ENCODE data around the gene SDCCAG8.

DNA sequence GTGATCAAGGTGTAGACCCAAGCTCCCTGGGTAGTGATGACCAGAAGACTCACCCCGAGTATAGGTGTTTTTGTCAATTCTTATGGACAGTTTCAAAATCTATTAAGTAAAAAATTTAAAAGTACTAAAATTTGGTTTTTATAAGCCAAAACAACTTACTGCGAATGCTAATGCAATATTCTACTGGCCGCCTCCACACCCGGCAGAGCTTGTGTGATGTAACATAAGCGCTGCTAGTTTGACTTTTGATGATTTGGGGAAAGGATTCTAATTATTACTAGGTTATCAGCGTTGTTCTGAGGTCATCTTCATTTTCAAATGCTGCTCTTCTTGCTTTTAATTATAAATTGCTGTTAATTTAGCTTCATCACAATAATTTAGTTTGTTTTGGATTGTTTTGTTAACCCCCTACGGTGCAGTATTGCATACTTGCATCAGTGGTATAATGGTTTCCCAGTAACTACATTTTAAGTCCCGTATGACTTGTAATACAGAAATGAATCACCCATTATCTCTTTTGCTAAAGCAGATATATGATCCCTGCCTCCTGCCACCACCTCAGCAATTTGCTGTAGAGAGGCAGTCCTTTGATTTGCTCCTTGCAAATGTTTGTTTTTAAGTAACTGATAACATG, 178.0 kb downstream of the SDCCAG8 start:
- TF ChIP-seq, protein P1, sequence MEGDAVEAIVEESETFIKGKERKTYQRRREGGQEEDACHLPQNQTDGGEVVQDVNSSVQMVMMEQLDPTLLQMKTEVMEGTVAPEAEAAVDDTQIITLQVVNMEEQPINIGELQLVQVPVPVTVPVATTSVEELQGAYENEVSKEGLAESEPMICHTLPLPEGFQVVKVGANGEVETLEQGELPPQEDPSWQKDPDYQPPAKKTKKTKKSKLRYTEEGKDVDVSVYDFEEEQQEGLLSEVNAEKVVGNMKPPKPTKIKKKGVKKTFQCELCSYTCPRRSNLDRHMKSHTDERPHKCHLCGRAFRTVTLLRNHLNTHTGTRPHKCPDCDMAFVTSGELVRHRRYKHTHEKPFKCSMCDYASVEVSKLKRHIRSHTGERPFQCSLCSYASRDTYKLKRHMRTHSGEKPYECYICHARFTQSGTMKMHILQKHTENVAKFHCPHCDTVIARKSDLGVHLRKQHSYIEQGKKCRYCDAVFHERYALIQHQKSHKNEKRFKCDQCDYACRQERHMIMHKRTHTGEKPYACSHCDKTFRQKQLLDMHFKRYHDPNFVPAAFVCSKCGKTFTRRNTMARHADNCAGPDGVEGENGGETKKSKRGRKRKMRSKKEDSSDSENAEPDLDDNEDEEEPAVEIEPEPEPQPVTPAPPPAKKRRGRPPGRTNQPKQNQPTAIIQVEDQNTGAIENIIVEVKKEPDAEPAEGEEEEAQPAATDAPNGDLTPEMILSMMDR (IDR thresholded peaks at IDR 0.05), result no peak
- TF ChIP-seq SIN3A (IDR thresholded peaks at IDR 0.05; ENCODE audit: borderline replicate concordance, insufficient read depth, low read depth, low read length) (no peak), POLR2AphosphoS5 (IDR thresholded peaks at IDR 0.05; ENCODE audit: low read depth, low read length) (no peak), TCF7L2 (IDR thresholded peaks at IDR 0.05; ENCODE audit: low read depth, low read length) (no peak)
- TF ChIP-seq, protein P2, sequence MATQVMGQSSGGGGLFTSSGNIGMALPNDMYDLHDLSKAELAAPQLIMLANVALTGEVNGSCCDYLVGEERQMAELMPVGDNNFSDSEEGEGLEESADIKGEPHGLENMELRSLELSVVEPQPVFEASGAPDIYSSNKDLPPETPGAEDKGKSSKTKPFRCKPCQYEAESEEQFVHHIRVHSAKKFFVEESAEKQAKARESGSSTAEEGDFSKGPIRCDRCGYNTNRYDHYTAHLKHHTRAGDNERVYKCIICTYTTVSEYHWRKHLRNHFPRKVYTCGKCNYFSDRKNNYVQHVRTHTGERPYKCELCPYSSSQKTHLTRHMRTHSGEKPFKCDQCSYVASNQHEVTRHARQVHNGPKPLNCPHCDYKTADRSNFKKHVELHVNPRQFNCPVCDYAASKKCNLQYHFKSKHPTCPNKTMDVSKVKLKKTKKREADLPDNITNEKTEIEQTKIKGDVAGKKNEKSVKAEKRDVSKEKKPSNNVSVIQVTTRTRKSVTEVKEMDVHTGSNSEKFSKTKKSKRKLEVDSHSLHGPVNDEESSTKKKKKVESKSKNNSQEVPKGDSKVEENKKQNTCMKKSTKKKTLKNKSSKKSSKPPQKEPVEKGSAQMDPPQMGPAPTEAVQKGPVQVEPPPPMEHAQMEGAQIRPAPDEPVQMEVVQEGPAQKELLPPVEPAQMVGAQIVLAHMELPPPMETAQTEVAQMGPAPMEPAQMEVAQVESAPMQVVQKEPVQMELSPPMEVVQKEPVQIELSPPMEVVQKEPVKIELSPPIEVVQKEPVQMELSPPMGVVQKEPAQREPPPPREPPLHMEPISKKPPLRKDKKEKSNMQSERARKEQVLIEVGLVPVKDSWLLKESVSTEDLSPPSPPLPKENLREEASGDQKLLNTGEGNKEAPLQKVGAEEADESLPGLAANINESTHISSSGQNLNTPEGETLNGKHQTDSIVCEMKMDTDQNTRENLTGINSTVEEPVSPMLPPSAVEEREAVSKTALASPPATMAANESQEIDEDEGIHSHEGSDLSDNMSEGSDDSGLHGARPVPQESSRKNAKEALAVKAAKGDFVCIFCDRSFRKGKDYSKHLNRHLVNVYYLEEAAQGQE (IDR thresholded peaks at IDR 0.05; ENCODE audit: insufficient read depth in 1 of 2, low read depth in 2 of 2, low read length in 1 of 2), result no peak
